Gastrocnemius medialis (tissue), 4 donors: Measurements from ENCODE around the gene CFAP119.

Experiments
- CTCF ChIP-seq, 5 experiments: fragments of 450-650 bp in 3 of 5; fragments of 200-600 bp in 2 of 5; sonication (generic) in 2 of 5; IDR thresholded peaks in 4 of 5; conservative IDR thresholded peaks in 1 of 5; 1 replicate in 4 of 5; 2 replicates in 1 of 5; pipeline ENCODE4 v1.5.1; 2016 to 2019; ENCODE audit warnings: antibody characterized with exemption in 5 of 5, mild to moderate bottlenecking in 3 of 5, moderate library complexity in 3 of 5
- POLR2A ChIP-seq, 2 donors: fragments of 450-650 bp; IDR thresholded peaks; one replicate each; pipeline ENCODE4 v1.6.1; 2017; ENCODE audit warnings: antibody characterized with exemption in 2 of 2, mild to moderate bottlenecking in 2 of 2, moderate library complexity in 2 of 2

- TF ChIP-seq CTCF (IDR thresholded peaks at IDR 0.05 in 4 of 5, conservative IDR thresholded peaks at IDR 0.05 in 1 of 5) (no peak), POLR2A (IDR thresholded peaks at IDR 0.05) (no peak)
Measured at GRCh38 chr16:30721606-30722005, 40.3 kb downstream of the CFAP119 start.
